H9 (cell line): ENCODE data around the gene KAT7. TPM values are rescaled to one million over a fixed set of nuclear protein-coding genes. Genes with fewer than 3 reads are reported as not detected.

ENCODE experiments used
- DNase-seq: peaks from one replicate; pipeline ENCODE4 v3.0.0-alpha.2; 2017
- H2AFZ ChIP-seq: one replicate; pipeline ENCODE4 v1.6.1; 2013; ENCODE audit warnings: mild to moderate bottlenecking, low read length, control low read depth, moderate library complexity
- H2AK5ac ChIP-seq: 2 replicates; pipeline ENCODE4 v1.6.1; 2013; ENCODE audit warnings: low read length, control low read depth, mixed read lengths; ENCODE audit not compliant: insufficient read length
- H2BK120ac ChIP-seq: one replicate; pipeline ENCODE4 v1.6.1; 2013; ENCODE audit warnings: low read depth, mild to moderate bottlenecking, low read length, control low read depth, inconsistent platforms; ENCODE audit not compliant: poor library complexity, severe bottlenecking
- H2BK12ac ChIP-seq: 2 replicates; pipeline ENCODE4 v1.6.1; 2013; ENCODE audit warnings: low read length, control low read depth, mixed read lengths, low read depth; ENCODE audit not compliant: insufficient read length
- H2BK15ac ChIP-seq: 2 replicates; pipeline ENCODE4 v1.6.1; 2013; ENCODE audit warnings: low read depth, low read length, control low read depth
- H2BK20ac ChIP-seq: one replicate; pipeline ENCODE4 v1.6.1; 2013; ENCODE audit warnings: low read depth, mild to moderate bottlenecking, low read length, control low read depth, inconsistent platforms; ENCODE audit not compliant: poor library complexity, severe bottlenecking
- H2BK5ac ChIP-seq: 2 replicates; pipeline ENCODE4 v1.6.1; 2013; ENCODE audit warnings: low read length, control low read depth, mixed read lengths; ENCODE audit not compliant: insufficient read length
- H3K14ac ChIP-seq: 2 replicates; pipeline ENCODE4 v1.6.1; 2013; ENCODE audit warnings: low read length, control low read depth; ENCODE audit not compliant: insufficient read depth
- H3K18ac ChIP-seq: 2 replicates; pipeline ENCODE4 v1.6.1; 2013; ENCODE audit warnings: low read depth, mild to moderate bottlenecking, mixed read lengths, low read length, control low read depth; ENCODE audit not compliant: insufficient read length
- H3K23ac ChIP-seq: 2 replicates; pipeline ENCODE4 v1.6.1; 2013; ENCODE audit warnings: low read length, control low read depth, mixed read lengths, low read depth; ENCODE audit not compliant: insufficient read length
- H3K23me2 ChIP-seq: 2 replicates; pipeline ENCODE4 v1.6.1; 2013; ENCODE audit warnings: low read depth, mild to moderate bottlenecking, mixed read lengths, low read length, control low read depth; ENCODE audit not compliant: insufficient read length, poor library complexity, severe bottlenecking
- H3K27ac ChIP-seq: 2 replicates; pipeline ENCODE4 v1.5.1; 2013; ENCODE audit warnings: low read length, control low read depth, mixed read lengths, low read depth; ENCODE audit not compliant: insufficient read length
- H3K27me3 ChIP-seq: 2 replicates; pipeline ENCODE4 v1.6.1; 2013; ENCODE audit warnings: low read length, control low read depth, inconsistent platforms; ENCODE audit not compliant: insufficient read depth
- H3K4ac ChIP-seq: 2 replicates; pipeline ENCODE4 v1.6.1; 2013; ENCODE audit warnings: low read depth, mild to moderate bottlenecking, control low read depth, inconsistent platforms, low read length, moderate library complexity
- H3K4me1 ChIP-seq: 2 replicates; pipeline ENCODE4 v1.6.1; 2013; ENCODE audit warnings: low read length, control low read depth, inconsistent platforms; ENCODE audit not compliant: insufficient read depth
- H3K4me2 ChIP-seq: 2 replicates; pipeline ENCODE4 v1.6.1; 2013; ENCODE audit warnings: low read length, control low read depth, mixed read lengths; ENCODE audit not compliant: insufficient read length, insufficient read depth
- H3K56ac ChIP-seq: 2 replicates; pipeline ENCODE4 v1.6.1; 2013; ENCODE audit warnings: low read depth, mild to moderate bottlenecking, mixed read lengths, low read length, control low read depth; ENCODE audit not compliant: insufficient read length
- H3K79me1 ChIP-seq: 2 replicates; pipeline ENCODE4 v1.6.1; 2013; ENCODE audit warnings: low read depth, mild to moderate bottlenecking, moderate library complexity, low read length, control low read depth, inconsistent platforms; ENCODE audit not compliant: insufficient read depth, poor library complexity, severe bottlenecking
- H3K79me2 ChIP-seq: 2 replicates; pipeline ENCODE4 v1.6.1; 2013; ENCODE audit warnings: low read length, control low read depth, inconsistent platforms; ENCODE audit not compliant: insufficient read depth
- H3K9ac ChIP-seq: 2 replicates; pipeline ENCODE4 v1.6.1; 2013; ENCODE audit warnings: low read length, control low read depth, mixed read lengths; ENCODE audit not compliant: insufficient read length; ENCODE audit errors: extremely low read depth
- H3K9me3 ChIP-seq: one replicate; pipeline ENCODE4 v1.6.1; 2013; ENCODE audit warnings: low read depth, low read length, inconsistent platforms; ENCODE audit not compliant: control insufficient read depth
- H3T11ph ChIP-seq: one replicate; pipeline ENCODE4 v1.6.1; 2013; ENCODE audit warnings: mild to moderate bottlenecking, low read length, control low read depth, inconsistent platforms
- H4K20me1 ChIP-seq: one replicate; pipeline ENCODE4 v1.6.1; 2013; ENCODE audit not compliant: control insufficient read depth, insufficient read length, insufficient read depth
- H4K5ac ChIP-seq: 2 replicates; pipeline ENCODE4 v1.6.1; 2013; ENCODE audit warnings: low read depth, mild to moderate bottlenecking, mixed read lengths, low read length, control low read depth; ENCODE audit not compliant: insufficient read length
- H4K8ac ChIP-seq: replicated peaks from 2 replicates; pipeline ENCODE4 v1.6.1; 2013; ENCODE audit warnings: low read length, control low read depth, mixed read lengths, low read depth; ENCODE audit not compliant: insufficient read length
- H4K91ac ChIP-seq: 2 replicates; pipeline ENCODE4 v1.6.1; 2013; ENCODE audit warnings: low read depth, mild to moderate bottlenecking, moderate library complexity, mixed read lengths, low read length, control low read depth; ENCODE audit not compliant: insufficient read length
- H3K27ac Mint-ChIP-seq, 3 experiments: 2 replicates in 2 of 3; 3 replicates in 1 of 3; pipeline ENCODE4 v1.8.0; 2020 to 2021; ENCODE audit warnings: mixed read lengths in 3 of 3, mild to moderate bottlenecking in 1 of 3, moderate library complexity in 1 of 3
- H3K27me3 Mint-ChIP-seq: 2 replicates; pipeline ENCODE4 v1.8.0; 2021; ENCODE audit warnings: low read depth, mild to moderate bottlenecking, moderate library complexity, mixed read lengths
- H3K36me3 Mint-ChIP-seq, 3 experiments: 2 replicates in 2 of 3; 3 replicates in 1 of 3; pipeline ENCODE4 v1.8.0; 2020 to 2021; ENCODE audit warnings: low read depth in 3 of 3, mixed read lengths in 3 of 3; ENCODE audit not compliant: insufficient read depth in 1 of 3
- H3K4me1 Mint-ChIP-seq, 2 experiments: 2 replicates each; pipeline ENCODE4 v1.8.0; 2020; ENCODE audit warnings: mixed read lengths in 2 of 2
- H3K4me3 Mint-ChIP-seq, 2 experiments: 2 replicates in 1 of 2; 3 replicates in 1 of 2; pipeline ENCODE4 v1.8.0; 2020 to 2021; ENCODE audit warnings: mild to moderate bottlenecking in 2 of 2, mixed read lengths in 2 of 2, moderate library complexity in 1 of 2
- H3K9me3 Mint-ChIP-seq, 2 experiments: 2 replicates in 1 of 2; 3 replicates in 1 of 2; pipeline ENCODE4 v1.8.0; 2020; ENCODE audit warnings: mild to moderate bottlenecking in 2 of 2, mixed read lengths in 2 of 2, moderate library complexity in 1 of 2
- WGBS: extraction: QIAGEN DNeasy Blood & Tissue Kit; methylation state at CpG from one replicate; pipeline ENCODE4 v1.1.7; 2013; ENCODE audit warnings: missing lambda C conversion rate, low lambda C conversion rate, mixed read lengths; ENCODE audit not compliant: insufficient read length; ENCODE audit errors: extremely low coverage; 5-methylcytosine and 5-hydroxymethylcytosine counted together
- total RNA-seq: library from RNA; stranded (reverse); gene quantifications from 2 replicates; pipeline ENCODE4 v1.2.1, GENCODE V29; 2021
- TF ChIP-seq, protein P1 (sequence below): fragments of 200-600 bp; sonication (generic); conservative IDR thresholded peaks from 3 replicates; pipeline ENCODE4 v1.8.0; 2021; ENCODE audit warnings: antibody characterized with exemption, mild to moderate bottlenecking

KAT7 gene
- total RNA-seq, 1 experiment from 2014 or later = 93.1 TPM

- H3K4me1 Mint-ChIP-seq = peaks cover 25 to 41% of the 10 kb centered on the region in 2 experiments
- Histone ChIP-seq H3K9me3 (no peaks in the 10 kb centered on the region), H3K27me3 (peaks cover 3% of the 10 kb centered on the region; the same call in 1 of the 2 replicates), H3K56ac (no peak overlapping the region), H3K9ac (no peak overlapping the region), H2AK5ac (no peak overlapping the region), H2BK12ac (no peak overlapping the region), H2BK120ac (no peak overlapping the region), H3K79me2 (no peaks in the 10 kb centered on the region), H3K27ac (no peak overlapping the region), H2BK15ac (no peak overlapping the region), H3K18ac (no peak overlapping the region), H3K23ac (no peak overlapping the region), H3K4ac (no peak overlapping the region), H2BK5ac (no peak overlapping the region), H4K8ac (no peak overlapping the region), H3K79me1 (no peaks in the 10 kb centered on the region), H2AFZ (no peak overlapping the region), H3K4me2 (peak overlapping the region; percentile 72), H4K91ac (no peak overlapping the region), H4K20me1 (no peaks in the 10 kb centered on the region), H3T11ph (no peak overlapping the region), H3K4me1 (no peaks in the 10 kb centered on the region; the same call in 1 of the 2 replicates), H3K23me2 (peaks cover 11% of the 10 kb centered on the region), H2BK20ac (no peak overlapping the region), H3K14ac (no peak overlapping the region), H4K5ac (no peak overlapping the region)
- no peak overlapping the region for H3K27ac Mint-ChIP-seq
- H3K27me3 Mint-ChIP-seq = peaks cover 53% of the 10 kb centered on the region
- H3K36me3 Mint-ChIP-seq = no peaks in the 10 kb centered on the region
- H3K4me3 Mint-ChIP-seq = peak overlapping the region; percentile 58 to 77
- H3K9me3 Mint-ChIP-seq = no peaks in the 10 kb centered on the region; a peak in 1 of 5 replicates
- TF ChIP-seq, protein P1, sequence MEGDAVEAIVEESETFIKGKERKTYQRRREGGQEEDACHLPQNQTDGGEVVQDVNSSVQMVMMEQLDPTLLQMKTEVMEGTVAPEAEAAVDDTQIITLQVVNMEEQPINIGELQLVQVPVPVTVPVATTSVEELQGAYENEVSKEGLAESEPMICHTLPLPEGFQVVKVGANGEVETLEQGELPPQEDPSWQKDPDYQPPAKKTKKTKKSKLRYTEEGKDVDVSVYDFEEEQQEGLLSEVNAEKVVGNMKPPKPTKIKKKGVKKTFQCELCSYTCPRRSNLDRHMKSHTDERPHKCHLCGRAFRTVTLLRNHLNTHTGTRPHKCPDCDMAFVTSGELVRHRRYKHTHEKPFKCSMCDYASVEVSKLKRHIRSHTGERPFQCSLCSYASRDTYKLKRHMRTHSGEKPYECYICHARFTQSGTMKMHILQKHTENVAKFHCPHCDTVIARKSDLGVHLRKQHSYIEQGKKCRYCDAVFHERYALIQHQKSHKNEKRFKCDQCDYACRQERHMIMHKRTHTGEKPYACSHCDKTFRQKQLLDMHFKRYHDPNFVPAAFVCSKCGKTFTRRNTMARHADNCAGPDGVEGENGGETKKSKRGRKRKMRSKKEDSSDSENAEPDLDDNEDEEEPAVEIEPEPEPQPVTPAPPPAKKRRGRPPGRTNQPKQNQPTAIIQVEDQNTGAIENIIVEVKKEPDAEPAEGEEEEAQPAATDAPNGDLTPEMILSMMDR = no peak
- no CpG with 5 or more reads among the region's 5 CpGs for WGBS
- peak; percentile 52 for DNase-seq
These were observed 92.5 kb downstream of the KAT7 start for GRCh38 chr17:49881054-49881402.
